Measurements from ENCODE around the gene MCEMP1.
"Not testable (repeated sequence)": the region's sequence is repeated elsewhere in the genome, so short reads cannot be mapped to it uniquely, and the experiment has no call there.

MCEMP1 gene

GRCh38 chr19:7642295-7643030 is 34.4 kb upstream of the MCEMP1 start:
- H3K9me3 ChIP-seq (ENCODE audit: insufficient read depth, low read length) = no peaks in the 10 kb centered on the region
- TF ChIP-seq EZH2phosphoT487 (conservative IDR thresholded peaks at IDR 0.05; ENCODE audit: low read length) (no peak), CTCF (IDR thresholded peaks at IDR 0.05; ENCODE audit: insufficient read depth, low read length, poor library complexity, severe bottlenecking) (no peak)
- no peak overlapping the region for H3K4me3 ChIP-seq (ENCODE audit: insufficient read depth, low read length, poor library complexity, severe bottlenecking)
- H4K20me1 ChIP-seq (ENCODE audit: low read depth, low read length) = no peaks in the 10 kb centered on the region
- no peaks in the 10 kb centered on the region for H3K9me2 ChIP-seq (replicated peaks; ENCODE audit: insufficient read depth, low read length)
- H3F3A ChIP-seq (ENCODE audit: insufficient read depth) = no peaks in the 10 kb centered on the region
- no peak overlapping the region for H3K9ac ChIP-seq (ENCODE audit: low read length)
- H3K27me3 ChIP-seq (ENCODE audit: low read length) = no peaks in the 10 kb centered on the region
- H3K27ac ChIP-seq (ENCODE audit: low read depth, low read length) = no peak overlapping the region
- 0 out of 2 replicates have a peak, but pooled peaks cover 3% of the 10 kb centered on the region for H3K79me2 ChIP-seq (ENCODE audit: insufficient read depth, low read length)
- no peak overlapping the region for H2AFZ ChIP-seq (ENCODE audit: low read depth, low read length, severe bottlenecking)
- no peak overlapping the region for H3K4me2 ChIP-seq (ENCODE audit: low read depth, low read length, poor library complexity, severe bottlenecking)
- no peaks in the 10 kb centered on the region for H3K36me3 ChIP-seq (ENCODE audit: low read length)

- no peak overlapping the region for H3K4me2 ChIP-seq (ENCODE audit: low read depth, low read length, poor library complexity, severe bottlenecking)
- no peaks in the 10 kb centered on the region for H3F3A ChIP-seq (ENCODE audit: insufficient read depth)
- no peak overlapping the region for H2AFZ ChIP-seq (ENCODE audit: low read depth, low read length, severe bottlenecking)
- H3K27me3 ChIP-seq (ENCODE audit: low read length) = no peaks in the 10 kb centered on the region
- no peak for TF ChIP-seq EZH2phosphoT487 (conservative IDR thresholded peaks at IDR 0.05; ENCODE audit: low read length)
- TF ChIP-seq CTCF (IDR thresholded peaks at IDR 0.05; ENCODE audit: insufficient read depth, low read length, poor library complexity, severe bottlenecking) = no peak
- H3K9ac ChIP-seq (ENCODE audit: low read length) = no peak overlapping the region
- no peaks in the 10 kb centered on the region for H3K79me2 ChIP-seq (ENCODE audit: insufficient read depth, low read length)
- no peak overlapping the region for H3K27ac ChIP-seq (ENCODE audit: low read depth, low read length)
- no peaks in the 10 kb centered on the region for H4K20me1 ChIP-seq (ENCODE audit: low read depth, low read length)
- no peaks in the 10 kb centered on the region for H3K9me2 ChIP-seq (replicated peaks; ENCODE audit: insufficient read depth, low read length)
- no peak overlapping the region for H3K4me3 ChIP-seq (ENCODE audit: insufficient read depth, low read length, poor library complexity, severe bottlenecking)
- H3K36me3 ChIP-seq (ENCODE audit: low read length) = no peaks in the 10 kb centered on the region
- H3K9me3 ChIP-seq (ENCODE audit: insufficient read depth, low read length) = no peaks in the 10 kb centered on the region
Observed at GRCh38 chr19:7643031-7643415, 33.9 kb upstream of the MCEMP1 start.

GRCh38 chr19:7643629-7644549 is 33.0 kb upstream of the MCEMP1 start:
- H3K9me3 ChIP-seq (ENCODE audit: insufficient read depth, low read length); H3K27me3 ChIP-seq (ENCODE audit: low read length); H3K4me2 ChIP-seq (ENCODE audit: low read depth, low read length, poor library complexity, severe bottlenecking); H4K20me1 ChIP-seq (ENCODE audit: low read depth, low read length); H3K4me3 ChIP-seq (ENCODE audit: insufficient read depth, low read length, poor library complexity, severe bottlenecking); H2AFZ ChIP-seq (ENCODE audit: low read depth, low read length, severe bottlenecking); H3K36me3 ChIP-seq (ENCODE audit: low read length); H3K9ac ChIP-seq (ENCODE audit: low read length); H3K9me2 ChIP-seq (replicated peaks; ENCODE audit: insufficient read depth, low read length); H3K27ac ChIP-seq (ENCODE audit: low read depth, low read length); H3K79me2 ChIP-seq (ENCODE audit: insufficient read depth, low read length); H3F3A ChIP-seq (ENCODE audit: insufficient read depth): not testable (repeated sequence)

GRCh38 chr19:7644550-7644877 is 32.4 kb upstream of the MCEMP1 start:
- H3K36me3 ChIP-seq (ENCODE audit: low read length) = no peaks in the 10 kb centered on the region
- H3K4me2 ChIP-seq (ENCODE audit: low read depth, low read length, poor library complexity, severe bottlenecking) = no peak overlapping the region
- no peaks in the 10 kb centered on the region for H3K27me3 ChIP-seq (ENCODE audit: low read length)
- H3K4me3 ChIP-seq (ENCODE audit: insufficient read depth, low read length, poor library complexity, severe bottlenecking) = no peak overlapping the region
- no peak for TF ChIP-seq EZH2phosphoT487 (conservative IDR thresholded peaks at IDR 0.05; ENCODE audit: low read length)
- TF ChIP-seq CTCF (IDR thresholded peaks at IDR 0.05; ENCODE audit: insufficient read depth, low read length, poor library complexity, severe bottlenecking) = no peak
- no peak overlapping the region for H2AFZ ChIP-seq (ENCODE audit: low read depth, low read length, severe bottlenecking)
- H3K9ac ChIP-seq (ENCODE audit: low read length) = no peak overlapping the region
- H3K27ac ChIP-seq (ENCODE audit: low read depth, low read length) = no peak overlapping the region
- no peaks in the 10 kb centered on the region for H4K20me1 ChIP-seq (ENCODE audit: low read depth, low read length)
- H3K79me2 ChIP-seq (ENCODE audit: insufficient read depth, low read length) = no peaks in the 10 kb centered on the region
- no peaks in the 10 kb centered on the region for H3K9me2 ChIP-seq (replicated peaks; ENCODE audit: insufficient read depth, low read length)
- H3K9me3 ChIP-seq (ENCODE audit: insufficient read depth, low read length) = no peaks in the 10 kb centered on the region
- H3F3A ChIP-seq (ENCODE audit: insufficient read depth) = no peaks in the 10 kb centered on the region

All from SU-DHL-6 (cell line).